ENCODE results near the gene NID2. TPM values are rescaled to one million over a fixed set of nuclear protein-coding genes. Genes with fewer than 3 reads are reported as not detected.
A peak's percentile ranks its signal among the peaks of the same experiment; 100 is the strongest.

Gene NID2
- total RNA-seq, 3 donors from 2014 or later, result 21.7 to 32.5 (median 28.8) TPM

DNA sequence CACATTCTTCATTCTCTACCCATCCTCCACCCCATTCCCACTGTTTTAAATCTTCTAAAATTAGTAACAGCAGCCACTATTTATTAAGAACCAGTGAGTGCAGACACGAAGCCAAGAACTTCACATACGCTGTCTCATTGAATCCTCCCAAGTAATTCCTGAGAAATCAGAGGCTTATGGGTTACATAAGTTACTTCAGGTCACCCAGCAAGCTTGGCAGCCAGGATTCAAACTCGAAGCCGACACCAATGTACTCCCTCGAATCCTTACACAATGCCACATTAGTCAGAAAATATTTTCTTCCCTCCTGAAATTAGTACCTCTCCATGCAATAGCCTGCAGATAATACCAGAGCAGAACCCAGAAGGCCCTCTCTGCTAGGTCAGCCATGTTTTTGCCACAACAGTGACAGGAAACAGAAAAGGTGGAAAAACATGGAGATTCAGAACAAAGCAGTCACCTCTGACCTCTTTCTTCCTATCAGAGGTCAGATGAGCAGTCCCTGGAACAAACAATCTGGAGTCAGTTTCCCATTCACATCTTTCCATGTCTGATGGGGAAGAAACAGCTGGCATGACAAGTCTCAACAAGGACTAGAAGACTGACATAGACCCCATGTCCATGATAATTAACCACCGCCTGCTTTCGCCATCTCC is 16.4 kb downstream of the NID2 start:
- intact Hi-C loops (cut with DNase I, micrococcal nuclease), result no loop called here
- Histone ChIP-seq H3K36me3 (ENCODE audit: low read depth) (no peaks in the 10 kb centered on the region), H3K4me3 (no peak overlapping the region), H3K4me1 (ENCODE audit: low read depth) (peaks cover 10% of the 10 kb centered on the region), H3K9me3 (no peaks in the 10 kb centered on the region)
- DNase-seq, result no peak
- no peak for ATAC-seq
- TF ChIP-seq, protein P1, sequence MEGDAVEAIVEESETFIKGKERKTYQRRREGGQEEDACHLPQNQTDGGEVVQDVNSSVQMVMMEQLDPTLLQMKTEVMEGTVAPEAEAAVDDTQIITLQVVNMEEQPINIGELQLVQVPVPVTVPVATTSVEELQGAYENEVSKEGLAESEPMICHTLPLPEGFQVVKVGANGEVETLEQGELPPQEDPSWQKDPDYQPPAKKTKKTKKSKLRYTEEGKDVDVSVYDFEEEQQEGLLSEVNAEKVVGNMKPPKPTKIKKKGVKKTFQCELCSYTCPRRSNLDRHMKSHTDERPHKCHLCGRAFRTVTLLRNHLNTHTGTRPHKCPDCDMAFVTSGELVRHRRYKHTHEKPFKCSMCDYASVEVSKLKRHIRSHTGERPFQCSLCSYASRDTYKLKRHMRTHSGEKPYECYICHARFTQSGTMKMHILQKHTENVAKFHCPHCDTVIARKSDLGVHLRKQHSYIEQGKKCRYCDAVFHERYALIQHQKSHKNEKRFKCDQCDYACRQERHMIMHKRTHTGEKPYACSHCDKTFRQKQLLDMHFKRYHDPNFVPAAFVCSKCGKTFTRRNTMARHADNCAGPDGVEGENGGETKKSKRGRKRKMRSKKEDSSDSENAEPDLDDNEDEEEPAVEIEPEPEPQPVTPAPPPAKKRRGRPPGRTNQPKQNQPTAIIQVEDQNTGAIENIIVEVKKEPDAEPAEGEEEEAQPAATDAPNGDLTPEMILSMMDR (IDR thresholded peaks at IDR 0.05), result no peak

DNA sequence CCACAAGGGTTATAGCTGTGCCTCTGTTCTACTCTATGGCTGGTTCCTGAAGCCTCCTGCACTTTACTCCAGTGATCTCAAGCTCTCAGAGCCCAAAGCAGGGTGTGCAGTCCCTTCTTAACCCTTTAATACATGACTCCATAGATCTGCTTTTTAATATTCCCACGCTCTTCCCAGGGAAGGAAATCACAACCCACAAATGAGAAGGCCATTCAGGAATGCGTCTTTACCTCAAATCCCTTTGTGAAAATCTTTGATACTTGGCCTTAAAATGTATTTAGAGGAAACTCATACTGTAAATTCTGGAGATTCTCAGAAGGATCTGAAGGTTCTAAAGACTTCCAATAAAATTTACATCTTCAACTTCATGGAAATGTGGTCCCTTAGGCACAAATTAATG is 17.0 kb downstream of the NID2 start:
- H3K4me3 ChIP-seq, result no peak overlapping the region
- TF ChIP-seq, protein P1 (IDR thresholded peaks at IDR 0.05), result no peak
- intact Hi-C loops (cut with DNase I, micrococcal nuclease), result no loop called here
- ATAC-seq (no peak), DNase-seq (no peak)
- H3K9me3 ChIP-seq, result no peaks in the 10 kb centered on the region
- H3K4me1 ChIP-seq (ENCODE audit: low read depth), result peaks cover 10% of the 10 kb centered on the region
- H3K36me3 ChIP-seq (ENCODE audit: low read depth), result no peaks in the 10 kb centered on the region

DNA sequence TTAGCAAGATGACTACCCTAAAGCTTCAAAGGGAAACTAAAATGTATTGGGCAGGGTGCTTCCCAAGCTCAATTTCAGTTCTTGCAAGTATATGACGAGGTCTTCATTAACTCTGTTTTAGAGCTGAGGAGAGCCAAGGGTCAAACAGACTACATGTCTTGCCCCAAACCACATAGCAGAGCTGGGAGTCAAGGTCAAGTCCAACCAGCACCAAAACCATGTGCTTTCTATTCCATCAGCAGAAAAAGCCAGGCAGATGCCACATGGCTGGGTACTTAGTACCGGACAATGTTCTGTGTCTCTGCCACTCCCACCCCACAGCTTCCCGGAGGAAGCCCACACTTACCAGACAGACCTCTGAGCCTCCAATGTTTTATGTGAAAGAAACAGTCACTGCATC is 17.6 kb downstream of the NID2 start:
- Histone ChIP-seq H3K4me3 (no peak overlapping the region), H3K4me1 (ENCODE audit: low read depth) (peaks cover 10% of the 10 kb centered on the region), H3K9me3 (no peaks in the 10 kb centered on the region), H3K36me3 (ENCODE audit: low read depth) (no peaks in the 10 kb centered on the region)
- ATAC-seq (no peak), DNase-seq (no peak)
- intact Hi-C loops (cut with DNase I, micrococcal nuclease), result no loop called here
- TF ChIP-seq, protein P1 (IDR thresholded peaks at IDR 0.05), result no peak

DNA sequence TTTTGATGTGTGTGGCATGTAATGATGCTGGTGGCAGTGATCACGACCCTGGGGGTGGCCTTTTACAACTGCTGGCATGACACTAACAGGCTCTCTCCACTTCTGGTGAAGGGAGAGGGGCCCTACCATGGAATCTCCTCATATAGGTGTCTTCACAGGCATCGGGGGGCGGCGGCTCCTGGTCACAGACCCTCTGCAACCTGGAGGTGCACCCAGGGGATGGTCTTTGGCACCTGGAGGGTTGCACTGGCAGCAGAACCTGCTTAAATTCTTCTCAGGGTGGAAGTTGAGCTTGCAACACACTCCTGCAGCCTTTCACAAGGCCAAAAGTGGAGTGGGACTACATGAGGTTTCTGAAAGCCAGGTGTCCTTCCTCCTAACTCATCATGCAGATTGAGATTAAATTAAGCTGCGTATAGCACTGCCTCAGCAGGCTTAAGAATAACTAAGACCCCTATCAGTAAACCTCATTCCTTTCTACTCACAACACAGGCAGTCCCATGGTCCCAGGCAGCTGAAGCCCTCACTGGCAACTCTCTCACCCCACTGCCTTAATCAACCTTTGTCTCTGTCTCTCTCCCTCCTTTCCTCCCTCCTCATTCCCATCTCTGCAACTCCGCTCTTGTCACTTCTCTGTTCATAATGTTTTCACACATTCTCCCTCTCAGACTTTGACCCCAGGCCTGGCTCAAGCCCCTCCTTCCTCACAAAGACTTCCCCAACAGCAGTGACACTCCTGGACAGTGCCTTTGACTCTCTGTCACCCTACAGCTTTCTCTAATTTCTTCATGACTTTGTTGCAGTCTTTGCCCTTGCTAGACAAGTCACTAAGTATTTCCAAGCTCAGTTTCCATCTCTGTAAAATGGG is 18.9 kb downstream of the NID2 start:
- intact Hi-C loops (cut with DNase I, micrococcal nuclease), result no loop called here
- peak in 2 of 3 donors; percentile 41 to 44 for DNase-seq
- Histone ChIP-seq H3K9me3 (no peaks in the 10 kb centered on the region), H3K4me1 (ENCODE audit: low read depth) (peaks cover 10% of the 10 kb centered on the region), H3K36me3 (ENCODE audit: low read depth) (no peaks in the 10 kb centered on the region), H3K4me3 (no peak overlapping the region)
- ATAC-seq, result peak; percentile 86
- TF ChIP-seq, protein P1 (IDR thresholded peaks at IDR 0.05), result no peak

DNA sequence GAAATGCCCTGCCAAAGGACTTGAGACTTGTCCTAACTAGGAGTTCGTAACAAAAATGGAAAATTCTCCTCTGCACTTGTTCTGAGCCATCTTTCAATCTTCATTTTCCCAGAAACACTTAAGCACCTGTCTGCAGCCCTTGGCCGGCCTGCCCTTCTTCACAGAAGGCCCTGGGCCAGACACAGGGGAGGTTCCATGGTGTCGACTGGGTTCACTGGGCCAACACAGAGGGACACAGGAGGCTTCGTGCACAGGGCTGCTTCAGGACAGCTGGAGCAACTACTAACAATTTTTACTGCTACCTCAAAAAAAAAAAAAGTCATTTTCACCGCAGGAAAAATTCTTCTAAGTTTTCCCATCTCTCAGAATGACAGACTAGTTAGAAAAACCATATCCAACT is 19.6 kb downstream of the NID2 start:
- intact Hi-C loops (cut with DNase I, micrococcal nuclease), result no loop called here
- Histone ChIP-seq H3K4me3 (no peak overlapping the region), H3K9me3 (no peaks in the 10 kb centered on the region), H3K36me3 (ENCODE audit: low read depth) (no peaks in the 10 kb centered on the region), H3K4me1 (ENCODE audit: low read depth) (peaks cover 10% of the 10 kb centered on the region)
- no peak for DNase-seq
- TF ChIP-seq, protein P1 (IDR thresholded peaks at IDR 0.05), result no peak
- no peak for ATAC-seq

Data from mucosa of descending colon (tissue), 3 donors.